HepG2 (cell line): ENCODE measurements around the gene EARS2. TPM values are rescaled to one million over a fixed set of nuclear protein-coding genes. Genes with fewer than 3 reads are reported as not detected.

Experiments
- BHLHE40 ChIP-seq: IDR thresholded peaks from 2 replicates; pipeline ENCODE4 v1.6.1; 2011; ENCODE audit warnings: low read length, improper control_type of control experiment
- BRCA1 ChIP-seq: sonication (generic); formaldehyde crosslinking; IDR thresholded peaks from 2 replicates; pipeline ENCODE4 v1.4.0; 2020; ENCODE audit warnings: missing genetic modification reagents
- EHMT2 ChIP-seq: fragments of 200-600 bp; sonication (generic); IDR thresholded peaks from 2 replicates; pipeline ENCODE4 v1.7.0; 2017; ENCODE audit warnings: antibody characterized with exemption, low read depth, low read length, borderline replicate concordance
- GMEB2 ChIP-seq: IDR thresholded peaks from 2 replicates; pipeline ENCODE4 v1.6.1; 2016; ENCODE audit warnings: missing biosample characterization, missing genetic modification reagents, low read depth
- KAT8 ChIP-seq: IDR thresholded peaks from 2 replicates; pipeline ENCODE4 v1.6.1; 2016; ENCODE audit warnings: missing genetic modification reagents, missing compliant biosample characterization
- MTA3 ChIP-seq: sonication (generic); formaldehyde crosslinking; IDR thresholded peaks from 2 replicates; pipeline ENCODE4 v1.4.0; 2020; ENCODE audit warnings: missing genetic modification reagents
- MXD3 ChIP-seq: IDR thresholded peaks from 2 replicates; pipeline ENCODE4 v1.6.1; 2016; ENCODE audit warnings: mild to moderate bottlenecking, missing biosample characterization, missing genetic modification reagents
- PBX3 ChIP-seq: sonication (generic); formaldehyde crosslinking; IDR thresholded peaks from 2 replicates; pipeline ENCODE4 v1.8.1; 2023; ENCODE audit warnings: missing genetic modification reagents, inconsistent platforms, borderline replicate concordance
- POLR2A ChIP-seq, 2 experiments: IDR thresholded peaks; 2 replicates each; pipeline ENCODE4 v1.6.1; 2011; ENCODE audit warnings: low read depth in 2 of 2, low read length in 2 of 2, mild to moderate bottlenecking in 1 of 2, moderate library complexity in 1 of 2; ENCODE audit not compliant: insufficient read depth in 1 of 2
- REPIN1 ChIP-seq: sonication (generic); formaldehyde crosslinking; IDR thresholded peaks from 2 replicates; pipeline ENCODE4 v1.8.0; 2022; ENCODE audit warnings: missing genetic modification reagents, low read depth, mild to moderate bottlenecking, borderline replicate concordance
- RFX3 ChIP-seq: IDR thresholded peaks from 2 replicates; pipeline ENCODE4 v1.6.1; 2016; ENCODE audit warnings: missing biosample characterization, missing genetic modification reagents
- SRSF1 ChIP-seq: fragments of 200-400 bp; formaldehyde crosslinking; optimal IDR thresholded peaks from 2 replicates; pipeline ENCODE3; 2017; ENCODE audit warnings: mild to moderate bottlenecking, low read depth, low read length, moderate library complexity
- TCF12 ChIP-seq, 2 experiments: fragments of 450-650 bp in 1 of 2; sonication (generic) in 1 of 2; formaldehyde crosslinking in 1 of 2; IDR thresholded peaks; 2 replicates each; pipeline versions ENCODE4 v1.6.1 to v1.8.0; 2017 to 2022; ENCODE audit warnings: antibody characterized with exemption in 1 of 2, mild to moderate bottlenecking in 1 of 2, missing genetic modification reagents in 1 of 2, moderate library complexity in 1 of 2
- ZBTB39 ChIP-seq: sonication (generic); formaldehyde crosslinking; IDR thresholded peaks from 2 replicates; pipeline ENCODE4 v1.5.0; 2020; ENCODE audit warnings: missing genetic modification reagents
- ZNF143 ChIP-seq: sonication (generic); formaldehyde crosslinking; IDR thresholded peaks from 2 replicates; pipeline ENCODE4 v1.4.0; 2020; ENCODE audit warnings: missing genetic modification reagents
- ZNF20 ChIP-seq: sonication (generic); formaldehyde crosslinking; IDR thresholded peaks from 2 replicates; pipeline ENCODE4 v1.4.0; 2020; ENCODE audit warnings: mild to moderate bottlenecking, moderate library complexity, missing genetic modification reagents
- ZNF224 ChIP-seq: sonication (generic); formaldehyde crosslinking; IDR thresholded peaks from 2 replicates; pipeline ENCODE4 v1.5.0; 2020; ENCODE audit warnings: mild to moderate bottlenecking, missing genetic modification reagents
- ZNF329 ChIP-seq: sonication (generic); formaldehyde crosslinking; IDR thresholded peaks from 2 replicates; pipeline ENCODE4 v1.9.0; 2021; ENCODE audit warnings: low read depth, mild to moderate bottlenecking, missing genetic modification reagents
- ZNF615 ChIP-seq: sonication (generic); formaldehyde crosslinking; IDR thresholded peaks from 2 replicates; pipeline ENCODE4 v1.5.0; 2020; ENCODE audit warnings: mild to moderate bottlenecking, missing genetic modification reagents, borderline replicate concordance
- ZNF629 ChIP-seq: sonication (generic); formaldehyde crosslinking; conservative IDR thresholded peaks from 2 replicates; pipeline ENCODE4 v1.5.0; 2020; ENCODE audit warnings: missing genetic modification reagents
- ZNF766 ChIP-seq: sonication (generic); formaldehyde crosslinking; IDR thresholded peaks from 2 replicates; pipeline ENCODE4 v1.5.0; 2020; ENCODE audit warnings: missing genetic modification reagents, borderline replicate concordance
- ZNF768 ChIP-seq: sonication (generic); formaldehyde crosslinking; IDR thresholded peaks from 2 replicates; pipeline ENCODE4 v1.4.0; 2020; ENCODE audit warnings: missing genetic modification reagents
- ZNF790 ChIP-seq: sonication (generic); formaldehyde crosslinking; IDR thresholded peaks from 2 replicates; pipeline ENCODE4 v1.8.0; 2022; ENCODE audit warnings: missing genetic modification reagents, mild to moderate bottlenecking, borderline replicate concordance
- polyA plus RNA-seq, 8 experiments: library from polyadenylated mRNA; depleted of rRNA in 3 of 8; stranded (reverse) in 7 of 8; unstranded in 1 of 8; fragments of >200 nt; fragmentation: Illumina TruSeq in 4 of 8; extraction: Trizol in 4 of 8; gene quantifications; 2 replicates each; pipeline versions ENCODE4 v1.2.1 to v1.2.3, GENCODE V29; 2011 to 2016; ENCODE audit warnings: low read depth in 4 of 8, missing spikeins in 1 of 8, mixed read lengths in 1 of 8; ENCODE audit not compliant: insufficient read depth in 1 of 8
- total RNA-seq, 5 experiments: library from RNA; depleted of rRNA; stranded (reverse); fragments of >200 nt; fragmentation: Illumina TruSeq; extraction: Trizol; gene quantifications; 2 replicates each; pipeline ENCODE4 v1.2.3, GENCODE V29; 2016; ENCODE audit warnings: low read depth in 1 of 5

EARS2 gene
- total and polyA plus RNA-seq, 2 of the 13 experiments (the other 11 are each of a cell fraction or from before 2014, with no cell fraction given) = 49.4 to 80.4 TPM

GRCh38 chr16:23539984-23540816, 16.9 kb downstream of the EARS2 start (continued):
- no peak for TF ChIP-seq PBX3 (CRISPR knock-in tag)
- TF ChIP-seq POLR2A (IDR thresholded peaks at IDR 0.05; ENCODE audit: insufficient read depth in 1 of 2, low read depth in 2 of 2, low read length in 2 of 2) = peak in 1 of 2 experiments; percentile 17; a peak in 1 of 4 replicates
- no peak for TF ChIP-seq ZNF143
- TF ChIP-seq REPIN1 = peak; percentile 84; the same call in 1 of the 2 replicates
- TF ChIP-seq MXD3 (CRISPR knock-in tag) = no peak
- TF ChIP-seq EHMT2 = no peak; the same call in 1 of the 2 replicates
- 0 out of 2 replicates have a peak, but pooled peaks have one; percentile 37 for TF ChIP-seq RFX3 (CRISPR knock-in tag)
- TF ChIP-seq KAT8 (CRISPR knock-in tag) = peak; percentile 91
- TF ChIP-seq ZNF20 (CRISPR knock-in tag) = no peak
- TF ChIP-seq ZNF790 (CRISPR knock-in tag) = no peak
- peak; percentile 69 for TF ChIP-seq BHLHE40
- TF ChIP-seq ZNF766 (CRISPR knock-in tag) = no peak; the same call in 1 of the 2 replicates
- TF ChIP-seq ZNF329 (CRISPR knock-in tag) = no peak
- no peak for TF ChIP-seq SRSF1
- TF ChIP-seq GMEB2 (CRISPR knock-in tag) = no peak
- peak; percentile 76 for TF ChIP-seq ZNF629 (CRISPR knock-in tag)
- no peak; the same call in 1 of the 2 replicates for TF ChIP-seq BRCA1
- peak; percentile 59; the same call in 1 of the 2 replicates for TF ChIP-seq ZNF224
- no peak for TF ChIP-seq ZNF768 (CRISPR knock-in tag)
- TF ChIP-seq ZBTB39 (CRISPR knock-in tag) = no peak
- peak; percentile 58; the same call in 1 of the 2 replicates for TF ChIP-seq ZNF615 (CRISPR knock-in tag)
- no peak for TF ChIP-seq TCF12 (IDR thresholded peaks at IDR 0.05)
- TF ChIP-seq TCF12 (CRISPR knock-in tag; IDR thresholded peaks at IDR 0.05) = 0 out of 2 replicates have a peak, but pooled peaks have one; percentile 51
- TF ChIP-seq MTA3 (CRISPR knock-in tag) = no peak
